Measurements from ENCODE around the gene ZNF384. TPM values are rescaled to one million over a fixed set of nuclear protein-coding genes. Genes with fewer than 3 reads are reported as not detected.

Gene ZNF384
- total RNA-seq, 1 experiment from 2014 or later, result 88.0 TPM

GRCh38 chr12:6685814-6686213 is 3.4 kb downstream of the ZNF384 start:
- Histone ChIP-seq H3K18ac (ENCODE audit: insufficient read length, low read depth, low read length) (no peak overlapping the region), H2BK12ac (ENCODE audit: insufficient read length, low read depth, low read length) (no peak overlapping the region), H3K4ac (ENCODE audit: low read depth, low read length) (no peak overlapping the region), H2BK15ac (ENCODE audit: low read depth, low read length) (no peak overlapping the region), H3K9me3 (ENCODE audit: control insufficient read depth, low read depth, low read length) (no peaks in the 10 kb centered on the region), H3K14ac (ENCODE audit: insufficient read depth, low read length) (no peak overlapping the region), H4K5ac (ENCODE audit: insufficient read length, low read depth, low read length) (no peak overlapping the region), H3K23me2 (ENCODE audit: insufficient read length, low read depth, low read length, poor library complexity, severe bottlenecking) (peaks cover 8% of the 10 kb centered on the region), H3K27ac (ENCODE audit: insufficient read length, low read depth, low read length) (no peak overlapping the region), H2BK5ac (ENCODE audit: insufficient read length, low read length) (no peak overlapping the region), H2BK120ac (ENCODE audit: low read depth, low read length, poor library complexity, severe bottlenecking) (no peak overlapping the region), H2BK20ac (ENCODE audit: low read depth, low read length, poor library complexity, severe bottlenecking) (no peak overlapping the region), H2AFZ (ENCODE audit: low read length) (no peak overlapping the region), H3K23ac (ENCODE audit: insufficient read length, low read depth, low read length) (no peak overlapping the region), H3K79me1 (ENCODE audit: insufficient read depth, low read depth, low read length, poor library complexity, severe bottlenecking) (peaks cover 7% of the 10 kb centered on the region), H3K4me1 (ENCODE audit: insufficient read depth, low read length) (no peaks in the 10 kb centered on the region), H3K4me2 (ENCODE audit: insufficient read depth, insufficient read length, low read length) (no peak overlapping the region), H3K9ac (ENCODE audit: extremely low read depth, insufficient read length, low read length) (no peak overlapping the region), H4K91ac (ENCODE audit: insufficient read length, low read depth, low read length) (no peak overlapping the region), H3T11ph (ENCODE audit: low read length) (no peak overlapping the region), H4K8ac (replicated peaks; ENCODE audit: insufficient read length, low read depth, low read length) (no peak overlapping the region), H3K27me3 (ENCODE audit: insufficient read depth, low read length) (no peaks in the 10 kb centered on the region), H4K20me1 (ENCODE audit: control insufficient read depth, insufficient read depth, insufficient read length) (no peaks in the 10 kb centered on the region), H3K79me2 (ENCODE audit: insufficient read depth, low read length) (peaks cover 27% of the 10 kb centered on the region; the same call in 1 of the 2 replicates), H3K56ac (ENCODE audit: insufficient read length, low read depth, low read length) (no peak overlapping the region), H2AK5ac (ENCODE audit: insufficient read length, low read length) (no peak overlapping the region)
- WGBS (ENCODE audit: extremely low coverage, insufficient read length, low lambda C conversion rate), result no CpG with 5 or more reads among the region's 3 CpGs
- DNase-seq, result no peak
- Mint-ChIP-seq H3K4me3 (no peak overlapping the region), H3K36me3 (ENCODE audit: insufficient read depth in 1 of 3, low read depth in 3 of 3) (peaks cover 3 to 30% (median 21%) of the 10 kb centered on the region in 3 experiments; a peak in 5 of 7 replicates), H3K27me3 (ENCODE audit: low read depth) (no peaks in the 10 kb centered on the region), H3K27ac (no peak overlapping the region; a peak in 1 of 7 replicates), H3K4me1 (peaks cover 14 to 24% of the 10 kb centered on the region in 2 experiments), H3K9me3 (no peaks in the 10 kb centered on the region)
- TF ChIP-seq, protein P1, sequence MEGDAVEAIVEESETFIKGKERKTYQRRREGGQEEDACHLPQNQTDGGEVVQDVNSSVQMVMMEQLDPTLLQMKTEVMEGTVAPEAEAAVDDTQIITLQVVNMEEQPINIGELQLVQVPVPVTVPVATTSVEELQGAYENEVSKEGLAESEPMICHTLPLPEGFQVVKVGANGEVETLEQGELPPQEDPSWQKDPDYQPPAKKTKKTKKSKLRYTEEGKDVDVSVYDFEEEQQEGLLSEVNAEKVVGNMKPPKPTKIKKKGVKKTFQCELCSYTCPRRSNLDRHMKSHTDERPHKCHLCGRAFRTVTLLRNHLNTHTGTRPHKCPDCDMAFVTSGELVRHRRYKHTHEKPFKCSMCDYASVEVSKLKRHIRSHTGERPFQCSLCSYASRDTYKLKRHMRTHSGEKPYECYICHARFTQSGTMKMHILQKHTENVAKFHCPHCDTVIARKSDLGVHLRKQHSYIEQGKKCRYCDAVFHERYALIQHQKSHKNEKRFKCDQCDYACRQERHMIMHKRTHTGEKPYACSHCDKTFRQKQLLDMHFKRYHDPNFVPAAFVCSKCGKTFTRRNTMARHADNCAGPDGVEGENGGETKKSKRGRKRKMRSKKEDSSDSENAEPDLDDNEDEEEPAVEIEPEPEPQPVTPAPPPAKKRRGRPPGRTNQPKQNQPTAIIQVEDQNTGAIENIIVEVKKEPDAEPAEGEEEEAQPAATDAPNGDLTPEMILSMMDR (conservative IDR thresholded peaks at IDR 0.05), result no peak

Measured in H9 (cell line).